SHP77 treated with DMSO at 0.1 percent for 48 hours (cell line): Measurements from ENCODE around the gene SCGB1A1.
"Not testable (repeated sequence)": the region's sequence is repeated elsewhere in the genome, so short reads cannot be mapped to it uniquely, and the experiment has no call there.

Experiments
- DNase-seq: peaks from one replicate; lab custom pipeline; 2025; lab: John Stamatoyannopoulos, UW

SCGB1A1 gene

GRCh38 chr11:62418733-62419132 is at the start of gene SCGB1A1:
TSS of gene SCGB1A1 (plus strand) at chr11:62419033. CDS start at chr11:62419096, 63 bp downstream.
- DNase-seq = no peak

GRCh38 chr11:62370743-62371440 is 47.9 kb upstream of the SCGB1A1 start:
- no peak for DNase-seq

GRCh38 chr11:62372871-62373270 is 46.0 kb upstream of the SCGB1A1 start:
- DNase-seq = no peak

- no peak for DNase-seq
Measured at GRCh38 chr11:62373464-62374119, 45.2 kb upstream of the SCGB1A1 start.

GRCh38 chr11:62374801-62375200 is 44.0 kb upstream of the SCGB1A1 start:
- DNase-seq = no peak

GRCh38 chr11:62378459-62379063 is 40.3 kb upstream of the SCGB1A1 start:
- not testable (repeated sequence) for DNase-seq

- DNase-seq = not testable (repeated sequence)
Measured at GRCh38 chr11:62379586-62379985, 39.2 kb upstream of the SCGB1A1 start.

GRCh38 chr11:62380821-62381245 is 38.0 kb upstream of the SCGB1A1 start:
- peak; percentile 60 for DNase-seq

- no peak for DNase-seq
Measured at GRCh38 chr11:62383822-62384221, 35.0 kb upstream of the SCGB1A1 start.

- not testable (repeated sequence) for DNase-seq
Measured at GRCh38 chr11:62386083-62386482, 32.8 kb upstream of the SCGB1A1 start.

- no peak for DNase-seq
Measured at GRCh38 chr11:62387381-62387780, 31.5 kb upstream of the SCGB1A1 start.

- no peak for DNase-seq
Measured at GRCh38 chr11:62388999-62389398, 29.8 kb upstream of the SCGB1A1 start.

GRCh38 chr11:62390237-62390636 is 28.6 kb upstream of the SCGB1A1 start:
- no peak for DNase-seq

GRCh38 chr11:62390722-62391121 is 28.1 kb upstream of the SCGB1A1 start:
- DNase-seq = no peak

- DNase-seq = no peak
Measured at GRCh38 chr11:62391642-62392425, 27.0 kb upstream of the SCGB1A1 start.

GRCh38 chr11:62392506-62392905 is 26.3 kb upstream of the SCGB1A1 start:
- DNase-seq = no peak

GRCh38 chr11:62393061-62393611 is 25.7 kb upstream of the SCGB1A1 start:
- no peak for DNase-seq

GRCh38 chr11:62393735-62394134 is 25.1 kb upstream of the SCGB1A1 start:
- DNase-seq = no peak

- DNase-seq = peak; percentile 77
Measured at GRCh38 chr11:62394825-62395538, 23.9 kb upstream of the SCGB1A1 start.

- no peak for DNase-seq
Measured at GRCh38 chr11:62395885-62396551, 22.8 kb upstream of the SCGB1A1 start.
